ENCODE results near the gene DMRTC1B.
"Not testable (repeated sequence)": the region's sequence is repeated elsewhere in the genome, so short reads cannot be mapped to it uniquely, and the experiment has no call there.

DNA sequence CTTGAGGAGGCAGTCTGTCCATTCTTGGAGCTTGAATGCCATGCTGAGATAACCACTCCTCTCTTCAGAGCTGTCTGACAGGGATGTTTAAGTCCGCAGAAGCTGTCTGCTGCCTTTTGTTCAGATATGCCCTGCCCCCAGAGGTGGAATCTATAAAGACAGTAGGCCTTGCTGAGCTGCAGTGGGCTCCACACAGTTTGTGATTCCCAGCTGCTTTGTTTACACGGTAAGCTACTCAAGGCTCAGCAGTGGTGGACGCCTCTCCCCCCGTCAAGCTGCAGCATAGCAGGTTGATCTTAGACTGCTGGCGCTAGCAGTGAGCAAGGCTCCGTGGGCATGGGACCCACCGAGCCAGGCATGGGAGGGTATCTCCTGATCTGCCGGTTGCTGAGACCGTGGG, 16.2 kb upstream of the DMRTC1B start:
- TF ChIP-seq ARNT (IDR thresholded peaks at IDR 0.05); ZNF384 (IDR thresholded peaks at IDR 0.05); ELF4 (IDR thresholded peaks at IDR 0.05); FOXK2 (IDR thresholded peaks at IDR 0.05); SUZ12 (IDR thresholded peaks at IDR 0.05); TARDBP (IDR thresholded peaks at IDR 0.05); NFRKB (IDR thresholded peaks at IDR 0.05); LEF1 (IDR thresholded peaks at IDR 0.05; ENCODE audit: borderline replicate concordance); FOXM1 (IDR thresholded peaks at IDR 0.05; ENCODE audit: borderline replicate concordance); FOXA1 (IDR thresholded peaks at IDR 0.05); PKNOX1 (IDR thresholded peaks at IDR 0.05); SP1 (IDR thresholded peaks at IDR 0.05): not testable (repeated sequence)
